ENCODE measurements around the gene LELP1.

GRCh38 chr1:153231363-153231762, 28.1 kb downstream of the LELP1 start:
- TF ChIP-seq CTCF (IDR thresholded peaks at IDR 0.05) (no peak), EP300 (IDR thresholded peaks at IDR 0.05) (no peak), POLR2A (IDR thresholded peaks at IDR 0.05) (no peak)

All from stomach (tissue), 4 donors.